Endothelial cell of umbilical vein (primary cell): ENCODE data around the gene FXYD3. TPM values are rescaled to one million over a fixed set of nuclear protein-coding genes. Genes with fewer than 3 reads are reported as not detected.

ENCODE experiments used
- BruUV-seq: library from RNA; stranded (reverse); fragments of 400-500 nt; replicated peaks from 2 replicates; lab custom pipeline; 2021; lab: Mats Ljungman, UMichigan
- CTCF ChIA-PET: fragments of 300-600, 350-600 bp; sonication (Branson Sonifier 250); formaldehyde crosslinking; loops from one replicate; lab custom pipeline; 2021; ENCODE audit warnings: antibody characterized with exemption, inconsistent platforms; lab: Charles Lee
- POLR2A ChIA-PET: fragments of 300-600, 350-600 bp; sonication (Branson Sonifier 250); formaldehyde crosslinking; loops from one replicate; lab custom pipeline; 2021; ENCODE audit warnings: antibody characterized with exemption, inconsistent platforms; lab: Charles Lee
- DNase-seq: peaks from one replicate; pipeline ENCODE4 v3.0.0-alpha.2; 2011; ENCODE audit warnings: low read depth, low spot score
- FAIRE-seq: peaks from 2 replicates; lab custom pipeline; 2011; peaks lifted over from hg19 to GRCh38; lab: Jason Lieb, UNC
- H2AFZ ChIP-seq: 2 replicates; pipeline ENCODE4 v1.6.0; 2012; ENCODE audit warnings: low read depth, low read length, control low read depth, inconsistent platforms
- H3K27ac ChIP-seq: 2 replicates; pipeline ENCODE4 v1.5.1; 2011; ENCODE audit warnings: low read depth, mild to moderate bottlenecking, control low read depth, low read length, moderate library complexity; ENCODE audit not compliant: insufficient read depth
- H3K27me3 ChIP-seq, 2 experiments: 2 replicates each; pipeline versions ENCODE4 v1.6.0 to v1.6.1; 2011; ENCODE audit warnings: low read length in 2 of 2, mixed read lengths in 1 of 2; ENCODE audit not compliant: control insufficient read depth in 2 of 2, insufficient read depth in 2 of 2
- H3K36me3 ChIP-seq, 2 experiments: 2 replicates in 1 of 2; 3 replicates in 1 of 2; pipeline ENCODE4 v1.5.1; 2011; ENCODE audit warnings: low read length in 2 of 2, mild to moderate bottlenecking in 1 of 2, moderate library complexity in 1 of 2; ENCODE audit not compliant: control insufficient read depth in 2 of 2, insufficient read depth in 2 of 2; ENCODE audit errors: extremely low read depth in 1 of 2
- H3K4me1 ChIP-seq: 3 replicates; pipeline ENCODE4 v1.5.1; 2011; ENCODE audit warnings: mild to moderate bottlenecking, low read length; ENCODE audit not compliant: control insufficient read depth, insufficient read depth; ENCODE audit errors: extremely low read depth
- H3K4me2 ChIP-seq: 2 replicates; pipeline ENCODE4 v1.6.1; 2011; ENCODE audit warnings: low read length, control low read depth, mixed read lengths; ENCODE audit not compliant: insufficient read depth
- H3K4me3 ChIP-seq, 3 experiments: fragments of 200-600 bp in 1 of 3; sonication (generic), shearing (Covaris generic) in 1 of 3; replicated peaks in 1 of 3; 2 replicates each; pipeline ENCODE4 v1.5.1; 2011 to 2016; ENCODE audit warnings: control low read depth in 3 of 3, low read length in 3 of 3, mild to moderate bottlenecking in 2 of 3, inconsistent platforms in 1 of 3, low read depth in 1 of 3, moderate library complexity in 1 of 3; ENCODE audit not compliant: insufficient read depth in 1 of 3
- H3K79me2 ChIP-seq: 2 replicates; pipeline ENCODE4 v1.6.0; 2012; ENCODE audit warnings: low read length, inconsistent platforms; ENCODE audit not compliant: control insufficient read depth, insufficient read depth
- H3K9ac ChIP-seq: replicated peaks from 2 replicates; pipeline ENCODE3; 2011; ENCODE audit warnings: low read length, control low read depth; ENCODE audit not compliant: insufficient read depth; ENCODE audit errors: extremely low read depth
- H3K9me1 ChIP-seq: replicated peaks from 3 replicates; pipeline ENCODE4 v1.6.0; 2011; ENCODE audit warnings: mild to moderate bottlenecking, low read length; ENCODE audit not compliant: control insufficient read depth, insufficient read depth; ENCODE audit errors: extremely low read depth
- H3K9me3 ChIP-seq: replicated peaks from 2 replicates; pipeline ENCODE4 v1.5.1; 2012; ENCODE audit warnings: low read length, inconsistent platforms; ENCODE audit not compliant: control insufficient read depth, insufficient read depth
- H4K20me1 ChIP-seq: replicated peaks from 2 replicates; pipeline ENCODE3; 2011; ENCODE audit warnings: mild to moderate bottlenecking, low read length; ENCODE audit not compliant: control insufficient read depth, insufficient read depth; ENCODE audit errors: extremely low read depth
- CTCF ChIP-seq, 2 donors: IDR thresholded peaks; 1 replicate in 1 of 2; 2 replicates in 1 of 2; pipeline ENCODE4 v1.5.1; 2011; ENCODE audit warnings: low read length in 2 of 2, mild to moderate bottlenecking in 2 of 2, moderate library complexity in 2 of 2, control low read depth in 1 of 2, inconsistent platforms in 1 of 2, low read depth in 1 of 2; ENCODE audit not compliant: insufficient read depth in 1 of 2; ENCODE audit errors: extremely low read depth in 1 of 2
- dilution Hi-C: fragments of 300-500 bp; cut with MboI; formaldehyde crosslinking; loops from one replicate; pipeline ENCODE4 v1.15.0; 2019; ENCODE audit warnings: low sequenced_read_pairs; ENCODE audit not compliant: extremely low pct_ligation_motif_present
- intact Hi-C: fragments of 100-400 bp; cut with micrococcal nuclease; formaldehyde crosslinking; loops from one replicate; pipeline ENCODE4 v1.10.0; 2022
- polyA plus RNA-seq, 4 experiments: library from polyadenylated mRNA; depleted of rRNA in 3 of 4; stranded (reverse) in 3 of 4; unstranded in 1 of 4; fragments of >200 nt; gene quantifications; 2 replicates each; pipeline versions ENCODE4 v1.2.1 to v1.2.3, GENCODE V29; 2011 to 2012; ENCODE audit warnings: missing spikeins in 1 of 4
- total RNA-seq: library from RNA; stranded (reverse); gene quantifications from 2 replicates; pipeline ENCODE4 v1.2.3, GENCODE V29; 2021

The FXYD3 gene
- total and polyA plus RNA-seq, 2 donors (not counting 3 experiments of a cell fraction or from before 2014, with no cell fraction given), result not detected

- CTCF ChIA-PET, result no interaction called here
- BruUV-seq, result no TSS peak
- FAIRE-seq, result no peak
Measured at GRCh38 chr19:35076657-35077056, 39.0 kb upstream of the FXYD3 start.

More at GRCh38 chr19:35076657-35077056, 39.0 kb upstream of the FXYD3 start:
- no peak overlapping the region for H3K4me2 ChIP-seq
- dilution Hi-C loops, result no loop called here
- no peaks in the 10 kb centered on the region for H3K9me1 ChIP-seq
- H3K4me1 ChIP-seq, result no peaks in the 10 kb centered on the region
- H3K9ac ChIP-seq, result no peak overlapping the region
- no peak overlapping the region for H2AFZ ChIP-seq
- H3K27ac ChIP-seq, result no peak overlapping the region
- no peaks in the 10 kb centered on the region for H3K79me2 ChIP-seq
- H3K36me3 ChIP-seq, result no peaks in the 10 kb centered on the region
- no peak overlapping the region for H3K4me3 ChIP-seq
- POLR2A ChIA-PET, result no interaction called here
- DNase-seq, result no peak
- H4K20me1 ChIP-seq, result no peaks in the 10 kb centered on the region
- intact Hi-C loops, result no loop called here
- TF ChIP-seq CTCF (IDR thresholded peaks at IDR 0.05; ENCODE audit: extremely low read depth in 1 of 2, insufficient read depth in 1 of 2, low read depth in 1 of 2, low read length in 2 of 2), result no peak
- no peaks in the 10 kb centered on the region for H3K9me3 ChIP-seq
- H3K27me3 ChIP-seq, result no peaks in the 10 kb centered on the region
